Testis (tissue), 2 donors: ENCODE results near the gene ABCD1.
"Not testable (repeated sequence)": the region's sequence is repeated elsewhere in the genome, so short reads cannot be mapped to it uniquely, and the experiment has no call there.

Experiments used
- POLR2A ChIP-seq: fragments of 450-650 bp; IDR thresholded peaks from one replicate; pipeline ENCODE4 v1.6.1; 2017; ENCODE audit warnings: antibody characterized with exemption, mild to moderate bottlenecking, moderate library complexity
- TF ChIP-seq, protein P1 (sequence below), 3 experiments: fragments of 450-650 bp in 2 of 3; fragments of 200-600 bp in 1 of 3; sonication (generic) in 1 of 3; IDR thresholded peaks; one replicate each; pipeline ENCODE4 v1.5.1; 2016 to 2019; ENCODE audit warnings: antibody characterized with exemption in 3 of 3, mild to moderate bottlenecking in 2 of 3, moderate library complexity in 1 of 3

DNA sequence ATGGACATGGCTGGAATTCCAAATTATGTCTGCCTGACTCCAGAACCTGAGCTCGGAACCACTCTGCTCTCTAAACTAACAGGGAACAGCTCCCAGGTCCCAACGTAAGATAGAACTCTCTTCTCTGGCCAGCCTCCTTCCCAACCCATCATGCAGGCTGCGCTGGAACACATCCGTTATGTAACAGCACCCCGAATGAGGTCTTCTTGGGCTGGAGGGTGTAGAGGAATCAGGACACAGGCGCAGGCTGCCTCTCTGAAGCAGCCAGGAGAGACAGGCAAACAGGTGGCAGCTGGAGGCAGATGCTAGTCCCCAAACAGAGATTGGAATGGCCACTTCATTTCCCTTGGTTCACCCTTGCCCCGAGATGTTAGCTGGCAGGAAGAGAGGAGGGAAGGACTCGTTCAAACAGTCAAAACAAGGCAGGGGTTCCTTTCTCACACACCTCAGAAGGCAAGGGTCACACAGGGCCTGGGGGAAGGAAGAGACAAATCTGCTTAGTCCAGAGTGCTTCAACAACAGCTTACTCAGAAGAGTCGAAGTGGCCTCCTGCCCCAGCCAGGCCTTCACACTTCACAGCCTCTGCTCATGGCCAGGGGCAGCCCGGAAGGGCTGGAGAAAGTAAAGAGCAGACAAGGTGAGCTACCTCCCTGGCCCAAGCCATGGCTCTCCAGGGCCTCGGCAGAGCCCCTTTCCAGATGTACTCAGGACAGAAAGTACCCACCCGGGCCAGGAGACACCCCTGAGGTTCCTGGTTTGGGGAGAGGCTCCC lies 19.8 kb upstream of the ABCD1 start:
- TF ChIP-seq, protein P1, sequence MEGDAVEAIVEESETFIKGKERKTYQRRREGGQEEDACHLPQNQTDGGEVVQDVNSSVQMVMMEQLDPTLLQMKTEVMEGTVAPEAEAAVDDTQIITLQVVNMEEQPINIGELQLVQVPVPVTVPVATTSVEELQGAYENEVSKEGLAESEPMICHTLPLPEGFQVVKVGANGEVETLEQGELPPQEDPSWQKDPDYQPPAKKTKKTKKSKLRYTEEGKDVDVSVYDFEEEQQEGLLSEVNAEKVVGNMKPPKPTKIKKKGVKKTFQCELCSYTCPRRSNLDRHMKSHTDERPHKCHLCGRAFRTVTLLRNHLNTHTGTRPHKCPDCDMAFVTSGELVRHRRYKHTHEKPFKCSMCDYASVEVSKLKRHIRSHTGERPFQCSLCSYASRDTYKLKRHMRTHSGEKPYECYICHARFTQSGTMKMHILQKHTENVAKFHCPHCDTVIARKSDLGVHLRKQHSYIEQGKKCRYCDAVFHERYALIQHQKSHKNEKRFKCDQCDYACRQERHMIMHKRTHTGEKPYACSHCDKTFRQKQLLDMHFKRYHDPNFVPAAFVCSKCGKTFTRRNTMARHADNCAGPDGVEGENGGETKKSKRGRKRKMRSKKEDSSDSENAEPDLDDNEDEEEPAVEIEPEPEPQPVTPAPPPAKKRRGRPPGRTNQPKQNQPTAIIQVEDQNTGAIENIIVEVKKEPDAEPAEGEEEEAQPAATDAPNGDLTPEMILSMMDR (IDR thresholded peaks at IDR 0.05) = not testable (repeated sequence)
- TF ChIP-seq POLR2A = not testable (repeated sequence)
